AG04449 (cell line): ENCODE results near the gene NAV1.
A peak's percentile ranks its signal among the peaks of the same experiment; 100 is the strongest.

Experiments used
- CTCF ChIA-PET: fragments of 350-600 bp; formaldehyde crosslinking; extraction: SDS; loops from one replicate; lab custom pipeline; 2021; ENCODE audit warnings: antibody characterized with exemption; lab: Yijun Ruan, JAX
- POLR2A ChIA-PET: fragments of 400-600, 350-600 bp; formaldehyde crosslinking; extraction: SDS; loops from one replicate; lab custom pipeline; 2020; ENCODE audit warnings: antibody characterized with exemption, inconsistent platforms; lab: Yijun Ruan, JAX
- DNase-seq: peaks from one replicate; pipeline ENCODE4 v3.0.0-alpha.2; 2010; ENCODE audit warnings: low read depth, low spot score
- H3K4me3 ChIP-seq: 2 replicates; pipeline ENCODE4 v1.5.1; 2011; ENCODE audit warnings: low read depth, mild to moderate bottlenecking, control low read depth, low read length
- CTCF ChIP-seq: IDR thresholded peaks from one replicate; pipeline ENCODE4 v1.5.1; 2011; ENCODE audit warnings: mild to moderate bottlenecking, moderate library complexity, low read length, control low read depth, inconsistent platforms; ENCODE audit not compliant: insufficient read depth; ENCODE audit errors: missing control alignments

Gene NAV1

GRCh38 chr1:201537467-201537866 lies 1.5 kb upstream of the NAV1 start:
- ChIA-PET CTCF (interaction anchor here (0.8 to 11.6 kb wide), 12 partner anchors 11 to 255 kb away, joined by 3 to 255 read pairs (median 4); no protein-coding TSS in a partner anchor), POLR2A (interaction anchor here (0.7 to 1.8 kb wide), 4 partner anchors 25 to 166 kb away, joined by 3 to 5 read pairs (median 3); no protein-coding TSS in a partner anchor)
- TF ChIP-seq CTCF: no peak
- no peak overlapping the region for H3K4me3 ChIP-seq
- no peak for DNase-seq

GRCh38 chr1:201537891-201538611 lies 876 bp upstream of the NAV1 start:
- TF ChIP-seq CTCF: no peak
- ChIA-PET CTCF (interaction anchor here (0.7 to 11.6 kb wide), 13 partner anchors 10 to 255 kb away, joined by 3 to 255 read pairs (median 3); no protein-coding TSS in a partner anchor), POLR2A (interaction anchor here (0.6 to 1.8 kb wide), 8 partner anchors 14 to 176 kb away, joined by 3 to 7 read pairs (median 4); partner anchors contain the start of gene PHLDA3)
- DNase-seq: no peak
- H3K4me3 ChIP-seq: peak overlapping the region; percentile 92

GRCh38 chr1:201539561-201540431 lies 869 bp downstream of the NAV1 start:
- H3K4me3 ChIP-seq: peak overlapping the region; percentile 92
- no peak for DNase-seq
- TF ChIP-seq CTCF: no peak
- ChIA-PET POLR2A (interaction anchor here (0.7 to 1.7 kb wide), 12 partner anchors 8 to 407 kb away, joined by 3 to 8 read pairs (median 4); partner anchors contain the start of genes IPO9 and PHLDA3), CTCF (interaction anchor here (0.6 to 1.8 kb wide), 14 partner anchors 9 to 253 kb away, joined by 3 to 17 read pairs (median 4); no protein-coding TSS in a partner anchor)

- POLR2A ChIA-PET: interaction anchor here (1.2 to 1.7 kb wide), 5 partner anchors 9 to 172 kb away, joined by 3 to 8 read pairs (median 4); no protein-coding TSS in a partner anchor
- TF ChIP-seq CTCF: no peak
- peak overlapping the region; percentile 92 for H3K4me3 ChIP-seq
- DNase-seq: no peak
- CTCF ChIA-PET: interaction anchor here (0.9 to 2.1 kb wide), 10 partner anchors 10 to 252 kb away, joined by 3 to 17 read pairs (median 4); no protein-coding TSS in a partner anchor
Measured at GRCh38 chr1:201540846-201541735, 2.2 kb downstream of the NAV1 start.

- CTCF ChIA-PET: interaction anchor here (0.7 to 3.4 kb wide), 11 partner anchors 8 to 252 kb away, joined by 3 to 10 read pairs (median 5); no protein-coding TSS in a partner anchor
- no peak for DNase-seq
- H3K4me3 ChIP-seq: peak overlapping the region; percentile 41
- no peak for TF ChIP-seq CTCF
- POLR2A ChIA-PET: interaction anchor here (0.9 to 1.4 kb wide), 2 partner anchors 9 kb away, joined by 4 to 6 read pairs; no protein-coding TSS in a partner anchor
Measured at GRCh38 chr1:201542309-201543035, 3.5 kb downstream of the NAV1 start.
